Measurements from ENCODE around the gene GPLD1.

- TF ChIP-seq POLR2AphosphoS5 (IDR thresholded peaks at IDR 0.05) (no peak), CTCF (IDR thresholded peaks at IDR 0.05 in 8 of 11, conservative IDR thresholded peaks at IDR 0.05 in 3 of 11) (no peak)
Measured at GRCh38 chr6:24432611-24433010, 56.8 kb downstream of the GPLD1 start.
